Measurements from ENCODE around the gene EPC2.

Gene EPC2

GRCh38 chr2:148614322-148615049, 30.1 kb upstream of the EPC2 start:
- Histone ChIP-seq H3K4me2 (ENCODE audit: low read length) (peak overlapping the region; percentile 74), H3K27ac (ENCODE audit: low read depth, low read length) (peak overlapping the region; percentile 46), H3K36me3 (ENCODE audit: control insufficient read depth, low read length) (no peaks in the 10 kb centered on the region), H3K9me2 (replicated peaks; ENCODE audit: control insufficient read depth, low read length) (no peaks in the 10 kb centered on the region), H3K4me3 (ENCODE audit: low read length) (peak overlapping the region; percentile 56), H3K9me3 (ENCODE audit: control insufficient read depth, insufficient read depth, low read length) (no peaks in the 10 kb centered on the region), H3K27me3 (ENCODE audit: control insufficient read depth, low read length) (no peaks in the 10 kb centered on the region), H3K4me1 (ENCODE audit: control insufficient read depth, low read length) (peaks cover 29% of the 10 kb centered on the region), H3K79me2 (ENCODE audit: control insufficient read depth, low read length) (no peaks in the 10 kb centered on the region), H3F3A (ENCODE audit: control insufficient read depth, insufficient read depth) (no peaks in the 10 kb centered on the region), H4K20me1 (ENCODE audit: control insufficient read depth, insufficient read depth, low read depth, low read length) (no peaks in the 10 kb centered on the region)
- TF ChIP-seq CTCF (IDR thresholded peaks at IDR 0.05; ENCODE audit: low read depth, low read length, poor library complexity, severe bottlenecking) (no peak), EZH2phosphoT487 (IDR thresholded peaks at IDR 0.05; ENCODE audit: borderline replicate concordance, low read length) (no peak)

- no peaks in the 10 kb centered on the region for H3K9me2 ChIP-seq (replicated peaks; ENCODE audit: control insufficient read depth, low read length)
- H3F3A ChIP-seq (ENCODE audit: control insufficient read depth, insufficient read depth), result no peaks in the 10 kb centered on the region
- peak overlapping the region; percentile 74; the same call in 1 of the 2 replicates for H3K4me2 ChIP-seq (ENCODE audit: low read length)
- H3K9me3 ChIP-seq (ENCODE audit: control insufficient read depth, insufficient read depth, low read length), result no peaks in the 10 kb centered on the region
- H3K4me1 ChIP-seq (ENCODE audit: control insufficient read depth, low read length), result peaks cover 36% of the 10 kb centered on the region
- H3K79me2 ChIP-seq (ENCODE audit: control insufficient read depth, low read length), result no peaks in the 10 kb centered on the region
- no peaks in the 10 kb centered on the region for H3K27me3 ChIP-seq (ENCODE audit: control insufficient read depth, low read length)
- TF ChIP-seq EZH2phosphoT487 (IDR thresholded peaks at IDR 0.05; ENCODE audit: borderline replicate concordance, low read length) (no peak), CTCF (IDR thresholded peaks at IDR 0.05; ENCODE audit: low read depth, low read length, poor library complexity, severe bottlenecking) (no peak)
- no peaks in the 10 kb centered on the region for H3K36me3 ChIP-seq (ENCODE audit: control insufficient read depth, low read length)
- no peaks in the 10 kb centered on the region for H4K20me1 ChIP-seq (ENCODE audit: control insufficient read depth, insufficient read depth, low read depth, low read length)
- H3K4me3 ChIP-seq (ENCODE audit: low read length), result no peak overlapping the region
- H3K27ac ChIP-seq (ENCODE audit: low read depth, low read length), result no peak overlapping the region
Measured at GRCh38 chr2:148615381-148615841, 29.1 kb upstream of the EPC2 start.

- Histone ChIP-seq H3K79me2 (ENCODE audit: control insufficient read depth, low read length) (no peaks in the 10 kb centered on the region), H3K36me3 (ENCODE audit: control insufficient read depth, low read length) (no peaks in the 10 kb centered on the region), H3K27ac (ENCODE audit: low read depth, low read length) (no peak overlapping the region), H3K9me2 (replicated peaks; ENCODE audit: control insufficient read depth, low read length) (no peaks in the 10 kb centered on the region), H3K4me1 (ENCODE audit: control insufficient read depth, low read length) (peaks cover 36% of the 10 kb centered on the region), H3K4me3 (ENCODE audit: low read length) (no peak overlapping the region), H3K4me2 (ENCODE audit: low read length) (no peak overlapping the region), H3F3A (ENCODE audit: control insufficient read depth, insufficient read depth) (no peaks in the 10 kb centered on the region), H3K9me3 (ENCODE audit: control insufficient read depth, insufficient read depth, low read length) (no peaks in the 10 kb centered on the region), H4K20me1 (ENCODE audit: control insufficient read depth, insufficient read depth, low read depth, low read length) (no peaks in the 10 kb centered on the region), H3K27me3 (ENCODE audit: control insufficient read depth, low read length) (no peaks in the 10 kb centered on the region)
- TF ChIP-seq CTCF (IDR thresholded peaks at IDR 0.05; ENCODE audit: low read depth, low read length, poor library complexity, severe bottlenecking) (no peak), EZH2phosphoT487 (IDR thresholded peaks at IDR 0.05; ENCODE audit: borderline replicate concordance, low read length) (no peak)
Measured at GRCh38 chr2:148616662-148617061, 27.9 kb upstream of the EPC2 start.
